ENCODE results near the gene MYZAP.

Gene MYZAP

GRCh38 chr15:57694279-57694678 lies 102.6 kb downstream of the MYZAP start:
- DNase-seq (ENCODE audit: low read depth in 2 of 2, low spot score in 1 of 2) = no peak

- DNase-seq (ENCODE audit: low read depth in 2 of 2, low spot score in 1 of 2) = no peak
These were observed 104.4 kb downstream of the MYZAP start for GRCh38 chr15:57696146-57696545.

- no peak for DNase-seq (ENCODE audit: low read depth in 2 of 2, low spot score in 1 of 2)
These were observed 105.9 kb downstream of the MYZAP start for GRCh38 chr15:57697588-57697987.

- DNase-seq (ENCODE audit: low read depth in 2 of 2, low spot score in 1 of 2) = no peak
These were observed 106.5 kb downstream of the MYZAP start for GRCh38 chr15:57698243-57698642.

GRCh38 chr15:57698991-57699390 lies 107.3 kb downstream of the MYZAP start:
- DNase-seq (ENCODE audit: low read depth in 2 of 2, low spot score in 1 of 2) = no peak

GRCh38 chr15:57703387-57703786 lies 111.7 kb downstream of the MYZAP start:
- no peak for DNase-seq (ENCODE audit: low read depth in 2 of 2, low spot score in 1 of 2)

- DNase-seq (ENCODE audit: low read depth in 2 of 2, low spot score in 1 of 2) = no peak
These were observed 112.7 kb downstream of the MYZAP start for GRCh38 chr15:57704441-57704840.

- no peak for DNase-seq (ENCODE audit: low read depth in 2 of 2, low spot score in 1 of 2)
These were observed 114.2 kb downstream of the MYZAP start for GRCh38 chr15:57705746-57706404.

GRCh38 chr15:57706405-57707209 lies 114.9 kb downstream of the MYZAP start, which contains the start of gene POLR2M:
Gene POLR2M, plus strand, starts transcription at chr15:57706714. Its CDS starts 129 bp downstream, at chr15:57706843.
- peak; percentile 81 to 84 for DNase-seq (ENCODE audit: low read depth in 2 of 2, low spot score in 1 of 2)

GRCh38 chr15:57708047-57708446 lies 116.3 kb downstream of the MYZAP start:
- DNase-seq (ENCODE audit: low read depth in 2 of 2, low spot score in 1 of 2) = no peak

GRCh38 chr15:57718309-57718708 lies 126.6 kb downstream of the MYZAP start:
- no peak for DNase-seq (ENCODE audit: low read depth in 2 of 2, low spot score in 1 of 2)

GRCh38 chr15:57720867-57721266 lies 129.2 kb downstream of the MYZAP start:
- DNase-seq (ENCODE audit: low read depth in 2 of 2, low spot score in 1 of 2) = no peak

GRCh38 chr15:57726411-57726810 lies 134.7 kb downstream of the MYZAP start:
- DNase-seq (ENCODE audit: low read depth in 2 of 2, low spot score in 1 of 2) = no peak

GRCh38 chr15:57727031-57727430 lies 135.3 kb downstream of the MYZAP start:
- DNase-seq (ENCODE audit: low read depth in 2 of 2, low spot score in 1 of 2) = no peak

- no peak for DNase-seq (ENCODE audit: low read depth in 2 of 2, low spot score in 1 of 2)
These were observed 136.7 kb downstream of the MYZAP start for GRCh38 chr15:57728436-57728835.

GRCh38 chr15:57730876-57731275 lies 139.2 kb downstream of the MYZAP start:
- no peak for DNase-seq (ENCODE audit: low read depth in 2 of 2, low spot score in 1 of 2)

- no peak for DNase-seq (ENCODE audit: low read depth in 2 of 2, low spot score in 1 of 2)
These were observed 139.9 kb downstream of the MYZAP start for GRCh38 chr15:57731530-57732103.

GRCh38 chr15:57732526-57733331 lies 141.0 kb downstream of the MYZAP start:
- peak in 1 of 2 donors; percentile 20 for DNase-seq (ENCODE audit: low read depth in 2 of 2, low spot score in 1 of 2)

- no peak for DNase-seq (ENCODE audit: low read depth in 2 of 2, low spot score in 1 of 2)
These were observed 143.2 kb downstream of the MYZAP start for GRCh38 chr15:57734860-57735259.

Data from stimulated activated CD8-positive, alpha-beta memory T cell treated with anti-CD3 and anti-CD28 coated beads, Interleukin-4, amount 100 ng/mL, for 4 hours (primary cell).